Measurements from ENCODE around the gene GABBR2. TPM values are rescaled to one million over a fixed set of nuclear protein-coding genes. Genes with fewer than 3 reads are reported as not detected.

Gene GABBR2
- total RNA-seq, 1 experiment from 2014 or later, result 6.3 TPM

DNA sequence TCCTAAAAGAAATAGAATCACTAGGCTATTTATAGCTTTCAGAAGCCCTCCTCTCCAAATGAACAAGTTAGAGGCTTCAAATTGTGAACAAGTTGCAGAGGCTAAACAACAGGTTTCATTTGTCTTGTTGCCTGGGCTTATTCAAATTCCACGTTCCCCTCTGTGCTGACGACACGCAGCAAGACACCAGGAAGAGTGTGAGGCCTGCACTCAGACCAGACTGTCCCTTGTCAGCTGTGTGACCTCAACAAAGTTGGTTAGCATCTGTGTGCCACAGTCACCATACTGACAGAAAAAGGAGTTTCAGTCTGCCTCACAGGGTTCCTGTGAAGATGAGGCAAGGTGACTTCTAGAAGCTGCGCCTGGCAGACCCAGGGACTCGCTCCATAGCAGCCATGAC is 22.1 kb upstream of the GABBR2 start:
- H3K9me3 ChIP-seq (ENCODE audit: control insufficient read depth, insufficient read depth, low read depth, low read length), result no peaks in the 10 kb centered on the region
- no peak for TF ChIP-seq SIN3A (IDR thresholded peaks at IDR 0.05; ENCODE audit: borderline replicate concordance, insufficient read depth, low read depth, low read length)
- no peak for TF ChIP-seq POLR2AphosphoS5 (IDR thresholded peaks at IDR 0.05; ENCODE audit: low read depth, low read length)
- TF ChIP-seq, protein P1, sequence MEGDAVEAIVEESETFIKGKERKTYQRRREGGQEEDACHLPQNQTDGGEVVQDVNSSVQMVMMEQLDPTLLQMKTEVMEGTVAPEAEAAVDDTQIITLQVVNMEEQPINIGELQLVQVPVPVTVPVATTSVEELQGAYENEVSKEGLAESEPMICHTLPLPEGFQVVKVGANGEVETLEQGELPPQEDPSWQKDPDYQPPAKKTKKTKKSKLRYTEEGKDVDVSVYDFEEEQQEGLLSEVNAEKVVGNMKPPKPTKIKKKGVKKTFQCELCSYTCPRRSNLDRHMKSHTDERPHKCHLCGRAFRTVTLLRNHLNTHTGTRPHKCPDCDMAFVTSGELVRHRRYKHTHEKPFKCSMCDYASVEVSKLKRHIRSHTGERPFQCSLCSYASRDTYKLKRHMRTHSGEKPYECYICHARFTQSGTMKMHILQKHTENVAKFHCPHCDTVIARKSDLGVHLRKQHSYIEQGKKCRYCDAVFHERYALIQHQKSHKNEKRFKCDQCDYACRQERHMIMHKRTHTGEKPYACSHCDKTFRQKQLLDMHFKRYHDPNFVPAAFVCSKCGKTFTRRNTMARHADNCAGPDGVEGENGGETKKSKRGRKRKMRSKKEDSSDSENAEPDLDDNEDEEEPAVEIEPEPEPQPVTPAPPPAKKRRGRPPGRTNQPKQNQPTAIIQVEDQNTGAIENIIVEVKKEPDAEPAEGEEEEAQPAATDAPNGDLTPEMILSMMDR (IDR thresholded peaks at IDR 0.05), result no peak
- TF ChIP-seq TCF7L2 (IDR thresholded peaks at IDR 0.05; ENCODE audit: low read depth, low read length), result no peak
- TF ChIP-seq, protein P2, sequence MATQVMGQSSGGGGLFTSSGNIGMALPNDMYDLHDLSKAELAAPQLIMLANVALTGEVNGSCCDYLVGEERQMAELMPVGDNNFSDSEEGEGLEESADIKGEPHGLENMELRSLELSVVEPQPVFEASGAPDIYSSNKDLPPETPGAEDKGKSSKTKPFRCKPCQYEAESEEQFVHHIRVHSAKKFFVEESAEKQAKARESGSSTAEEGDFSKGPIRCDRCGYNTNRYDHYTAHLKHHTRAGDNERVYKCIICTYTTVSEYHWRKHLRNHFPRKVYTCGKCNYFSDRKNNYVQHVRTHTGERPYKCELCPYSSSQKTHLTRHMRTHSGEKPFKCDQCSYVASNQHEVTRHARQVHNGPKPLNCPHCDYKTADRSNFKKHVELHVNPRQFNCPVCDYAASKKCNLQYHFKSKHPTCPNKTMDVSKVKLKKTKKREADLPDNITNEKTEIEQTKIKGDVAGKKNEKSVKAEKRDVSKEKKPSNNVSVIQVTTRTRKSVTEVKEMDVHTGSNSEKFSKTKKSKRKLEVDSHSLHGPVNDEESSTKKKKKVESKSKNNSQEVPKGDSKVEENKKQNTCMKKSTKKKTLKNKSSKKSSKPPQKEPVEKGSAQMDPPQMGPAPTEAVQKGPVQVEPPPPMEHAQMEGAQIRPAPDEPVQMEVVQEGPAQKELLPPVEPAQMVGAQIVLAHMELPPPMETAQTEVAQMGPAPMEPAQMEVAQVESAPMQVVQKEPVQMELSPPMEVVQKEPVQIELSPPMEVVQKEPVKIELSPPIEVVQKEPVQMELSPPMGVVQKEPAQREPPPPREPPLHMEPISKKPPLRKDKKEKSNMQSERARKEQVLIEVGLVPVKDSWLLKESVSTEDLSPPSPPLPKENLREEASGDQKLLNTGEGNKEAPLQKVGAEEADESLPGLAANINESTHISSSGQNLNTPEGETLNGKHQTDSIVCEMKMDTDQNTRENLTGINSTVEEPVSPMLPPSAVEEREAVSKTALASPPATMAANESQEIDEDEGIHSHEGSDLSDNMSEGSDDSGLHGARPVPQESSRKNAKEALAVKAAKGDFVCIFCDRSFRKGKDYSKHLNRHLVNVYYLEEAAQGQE (IDR thresholded peaks at IDR 0.05; ENCODE audit: insufficient read depth in 1 of 2, low read depth in 2 of 2, low read length in 1 of 2), result no peak
- CTCF ChIA-PET, result no interaction called here
- ATAC-seq (no peak), DNase-seq (ENCODE audit: low read depth, low spot score) (no peak)
- in situ Hi-C loops (cut with HindIII; ENCODE audit: low pct_unique_long_range_greater_than_20kb, low sequenced_read_pairs), result no loop called here
- H3K36me3 ChIP-seq (ENCODE audit: control insufficient read depth, insufficient read depth, low read length), result no peaks in the 10 kb centered on the region
- no peak overlapping the region for H3K4me3 ChIP-seq (ENCODE audit: low read depth in 2 of 2, low read length in 2 of 2)
- H3K4me1 ChIP-seq (ENCODE audit: control insufficient read depth, insufficient read depth, low read length), result no peaks in the 10 kb centered on the region
- POLR2A ChIA-PET, result no interaction called here
- H3K27ac ChIP-seq (ENCODE audit: low read length), result no peak overlapping the region
- H3K27me3 ChIP-seq (ENCODE audit: control insufficient read depth, insufficient read depth, low read length), result peaks cover 3% of the 10 kb centered on the region; the same call in 1 of the 2 replicates
- no TSS peak for BruUV-seq (replicated peaks)
- intact Hi-C loops (cut with micrococcal nuclease; ENCODE audit: unreplicated experiment), result no loop called here

- Histone ChIP-seq H3K4me3 (ENCODE audit: low read depth in 2 of 2, low read length in 2 of 2) (no peak overlapping the region), H3K4me1 (ENCODE audit: control insufficient read depth, insufficient read depth, low read length) (no peaks in the 10 kb centered on the region), H3K27me3 (ENCODE audit: control insufficient read depth, insufficient read depth, low read length) (peaks cover 6% of the 10 kb centered on the region; the same call in 1 of the 2 replicates), H3K27ac (ENCODE audit: low read length) (no peak overlapping the region), H3K36me3 (ENCODE audit: control insufficient read depth, insufficient read depth, low read length) (no peaks in the 10 kb centered on the region), H3K9me3 (ENCODE audit: control insufficient read depth, insufficient read depth, low read depth, low read length) (no peaks in the 10 kb centered on the region)
- BruUV-seq (replicated peaks), result no TSS peak
- ChIA-PET CTCF (no interaction called here), POLR2A (no interaction called here)
- intact Hi-C loops (cut with micrococcal nuclease; ENCODE audit: unreplicated experiment), result no loop called here
- in situ Hi-C loops (cut with HindIII; ENCODE audit: low pct_unique_long_range_greater_than_20kb, low sequenced_read_pairs), result no loop called here
- DNase-seq (ENCODE audit: low read depth, low spot score) (no peak), ATAC-seq (no peak)
- TF ChIP-seq, protein P2 (IDR thresholded peaks at IDR 0.05; ENCODE audit: insufficient read depth in 1 of 2, low read depth in 2 of 2, low read length in 1 of 2), result no peak
- TF ChIP-seq, protein P1 (IDR thresholded peaks at IDR 0.05), result no peak
- TF ChIP-seq SIN3A (IDR thresholded peaks at IDR 0.05; ENCODE audit: borderline replicate concordance, insufficient read depth, low read depth, low read length) (no peak), TCF7L2 (IDR thresholded peaks at IDR 0.05; ENCODE audit: low read depth, low read length) (no peak), POLR2AphosphoS5 (IDR thresholded peaks at IDR 0.05; ENCODE audit: low read depth, low read length) (no peak)
Measured at GRCh38 chr9:98728500-98728899, 19.8 kb upstream of the GABBR2 start.
